SU-DHL-6 (cell line): Measurements from ENCODE around the gene RTF1.

Source experiments
- H2AFZ ChIP-seq: fragments of 200-600 bp; sonication (generic); 2 replicates; pipeline ENCODE4 v1.6.1; 2014; ENCODE audit warnings: low read depth, mild to moderate bottlenecking, moderate library complexity, mixed read lengths, antibody characterized with exemption, low read length; ENCODE audit not compliant: severe bottlenecking
- H3F3A ChIP-seq: fragments of 200-600 bp; shearing (Covaris generic); 2 replicates; pipeline ENCODE4 v1.6.0; 2016; ENCODE audit warnings: antibody characterized with exemption, mild to moderate bottlenecking; ENCODE audit not compliant: insufficient read depth
- H3K27ac ChIP-seq: fragments of 200-600 bp; sonication (generic); 2 replicates; pipeline ENCODE4 v1.5.1; 2016; ENCODE audit warnings: low read depth, mild to moderate bottlenecking, low read length, moderate library complexity, mixed read lengths
- H3K27me3 ChIP-seq: fragments of 200-600 bp; sonication (generic), shearing (Covaris generic); 2 replicates; pipeline ENCODE4 v1.6.0; 2014; ENCODE audit warnings: mild to moderate bottlenecking, low read length
- H3K36me3 ChIP-seq: fragments of 200-600 bp; sonication (generic); 2 replicates; pipeline ENCODE4 v1.6.1; 2014; ENCODE audit warnings: mild to moderate bottlenecking, low read length, mixed read lengths
- H3K4me2 ChIP-seq: fragments of 300-600, 200-600 bp; shearing (Covaris generic), sonication (generic); 2 replicates; pipeline ENCODE4 v1.6.0; 2014; ENCODE audit warnings: low read length, low read depth, mild to moderate bottlenecking; ENCODE audit not compliant: poor library complexity, severe bottlenecking
- H3K4me3 ChIP-seq: fragments of 200-600 bp; sonication (generic); 2 replicates; pipeline ENCODE4 v1.5.1; 2014; ENCODE audit warnings: antibody characterized with exemption, low read length, mild to moderate bottlenecking, mixed read lengths; ENCODE audit not compliant: insufficient read depth, poor library complexity, severe bottlenecking
- H3K79me2 ChIP-seq: fragments of 200-600 bp; sonication (generic); 2 replicates; pipeline ENCODE4 v1.6.1; 2014; ENCODE audit warnings: mild to moderate bottlenecking, low read length, moderate library complexity; ENCODE audit not compliant: insufficient read depth
- H3K9ac ChIP-seq: fragments of 200-600 bp; sonication (generic); 2 replicates; pipeline ENCODE4 v1.7.0; 2014; ENCODE audit warnings: mild to moderate bottlenecking, low read length
- H3K9me2 ChIP-seq: fragments of 200-600 bp; sonication (generic); replicated peaks from 2 replicates; pipeline ENCODE4 v1.6.1; 2014; ENCODE audit warnings: low read length; ENCODE audit not compliant: insufficient read depth
- H3K9me3 ChIP-seq: fragments of 200-600 bp; sonication (generic); 2 replicates; pipeline ENCODE4 v1.6.1; 2014; ENCODE audit warnings: low read length, mixed read lengths; ENCODE audit not compliant: insufficient read depth
- H4K20me1 ChIP-seq: fragments of 200-600 bp; sonication (generic); 2 replicates; pipeline ENCODE4 v1.6.1; 2014; ENCODE audit warnings: low read depth, mild to moderate bottlenecking, antibody characterized with exemption, low read length, moderate library complexity, mixed read lengths
- CTCF ChIP-seq: fragments of 200-600 bp; sonication (generic); IDR thresholded peaks from one replicate; pipeline ENCODE4 v1.5.1; 2017; ENCODE audit warnings: antibody characterized with exemption, mild to moderate bottlenecking, low read length, moderate library complexity; ENCODE audit not compliant: insufficient read depth, poor library complexity, severe bottlenecking
- EZH2phosphoT487 ChIP-seq: fragments of 200-600 bp; sonication (generic), shearing (Covaris generic); conservative IDR thresholded peaks from 2 replicates; pipeline ENCODE4 v1.6.1; 2018; ENCODE audit warnings: mild to moderate bottlenecking, antibody characterized with exemption, low read length, moderate library complexity, mixed read lengths

RTF1 gene

DNA sequence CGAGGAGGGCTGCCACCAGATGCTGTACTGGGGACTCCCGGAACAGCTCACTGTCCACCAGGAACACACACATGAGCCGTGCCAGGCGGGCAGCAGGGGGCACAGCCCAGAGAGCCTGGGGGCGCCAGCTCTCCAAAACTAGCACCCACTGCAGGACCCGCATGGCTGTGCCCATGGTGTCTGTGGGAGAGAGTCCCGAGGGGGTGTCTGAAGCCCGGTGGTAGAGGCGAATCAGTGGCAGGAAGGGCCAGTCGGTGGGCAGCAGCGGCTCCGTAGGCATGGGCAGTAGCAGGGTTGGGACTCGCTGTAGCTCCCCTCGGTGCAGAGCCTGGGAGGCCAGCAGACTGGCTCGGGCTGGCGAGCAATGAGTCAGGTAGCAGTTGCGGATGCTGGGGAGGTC lies 103.7 kb downstream of the RTF1 start:
- no peak overlapping the region for H3K9ac ChIP-seq
- H2AFZ ChIP-seq = no peak overlapping the region
- H3K4me2 ChIP-seq = no peak overlapping the region
- no peak overlapping the region for H3K27ac ChIP-seq
- H4K20me1 ChIP-seq = no peaks in the 10 kb centered on the region
- no peaks in the 10 kb centered on the region for H3K9me2 ChIP-seq
- H3K27me3 ChIP-seq = no peaks in the 10 kb centered on the region
- TF ChIP-seq CTCF (no peak), EZH2phosphoT487 (no peak)
- H3K9me3 ChIP-seq = no peaks in the 10 kb centered on the region
- no peaks in the 10 kb centered on the region for H3K36me3 ChIP-seq
- no peaks in the 10 kb centered on the region for H3K79me2 ChIP-seq
- H3K4me3 ChIP-seq = no peak overlapping the region
- no peaks in the 10 kb centered on the region for H3F3A ChIP-seq

GRCh38 chr15:41521614-41522013 lies 104.7 kb downstream of the RTF1 start:
- H3K4me2 ChIP-seq = no peak overlapping the region
- no peaks in the 10 kb centered on the region for H4K20me1 ChIP-seq
- no peak overlapping the region for H3K9ac ChIP-seq
- no peaks in the 10 kb centered on the region for H3K9me3 ChIP-seq
- H3K79me2 ChIP-seq = no peaks in the 10 kb centered on the region
- no peak overlapping the region for H2AFZ ChIP-seq
- no peaks in the 10 kb centered on the region for H3K27me3 ChIP-seq
- no peaks in the 10 kb centered on the region for H3K36me3 ChIP-seq
- no peak for TF ChIP-seq CTCF
- TF ChIP-seq EZH2phosphoT487 = no peak
- no peak overlapping the region for H3K27ac ChIP-seq
- no peak overlapping the region for H3K4me3 ChIP-seq
- H3F3A ChIP-seq = no peaks in the 10 kb centered on the region
- H3K9me2 ChIP-seq = no peaks in the 10 kb centered on the region

DNA sequence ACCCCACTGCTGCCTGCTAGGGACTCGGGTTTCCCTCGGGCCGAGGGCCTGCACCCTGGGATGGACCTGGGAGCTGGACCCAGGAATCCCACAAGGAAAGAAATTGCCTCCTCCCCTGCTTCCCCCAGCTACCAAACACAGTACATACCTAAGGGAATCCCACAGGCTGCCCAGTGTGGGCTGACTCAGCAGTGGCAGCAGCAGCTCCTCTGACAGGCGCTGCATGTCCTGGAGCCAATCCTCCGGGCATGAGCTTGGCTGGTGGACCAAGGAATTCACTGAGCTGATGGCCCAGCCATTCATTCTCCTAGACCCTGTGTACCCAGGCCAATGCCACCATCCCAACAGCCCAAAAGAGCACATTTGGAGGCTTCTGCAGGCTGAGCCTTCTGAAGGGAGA lies 106.2 kb downstream of the RTF1 start:
- Histone ChIP-seq H2AFZ (no peak overlapping the region), H3K27me3 (no peaks in the 10 kb centered on the region), H3F3A (no peaks in the 10 kb centered on the region), H3K9ac (no peak overlapping the region), H3K79me2 (no peaks in the 10 kb centered on the region), H3K4me2 (no peak overlapping the region), H3K9me2 (no peaks in the 10 kb centered on the region), H3K9me3 (no peaks in the 10 kb centered on the region), H3K4me3 (no peak overlapping the region), H3K36me3 (no peaks in the 10 kb centered on the region), H4K20me1 (no peaks in the 10 kb centered on the region), H3K27ac (no peak overlapping the region)
- TF ChIP-seq EZH2phosphoT487 (no peak), CTCF (no peak)
